SK-N-SH (cell line): ENCODE results near the gene TTF2.

Experiments
- MAX ChIP-seq: IDR thresholded peaks from 2 replicates; pipeline ENCODE4 v1.4.0; 2012; ENCODE audit warnings: low read depth
- TEAD4 ChIP-seq: IDR thresholded peaks from 2 replicates; pipeline ENCODE4 v1.4.0; 2012; ENCODE audit warnings: mild to moderate bottlenecking, borderline replicate concordance; ENCODE audit not compliant: insufficient read depth

- no peak for TF ChIP-seq TEAD4
- no peak for TF ChIP-seq MAX
These were observed 87.3 kb downstream of the TTF2 start for GRCh38 chr1:117147341-117147831.
